HG02763 (cell line): ENCODE data around the gene CARS1.

Source experiments
- ATAC-seq: cut with Tn5 transposase; IDR thresholded peaks from one replicate; pipeline ENCODE4 v1.9.1; 2021; ENCODE audit warnings: mild to moderate bottlenecking, moderate library complexity; ENCODE audit not compliant: unreplicated experiment

CARS1 gene

DNA sequence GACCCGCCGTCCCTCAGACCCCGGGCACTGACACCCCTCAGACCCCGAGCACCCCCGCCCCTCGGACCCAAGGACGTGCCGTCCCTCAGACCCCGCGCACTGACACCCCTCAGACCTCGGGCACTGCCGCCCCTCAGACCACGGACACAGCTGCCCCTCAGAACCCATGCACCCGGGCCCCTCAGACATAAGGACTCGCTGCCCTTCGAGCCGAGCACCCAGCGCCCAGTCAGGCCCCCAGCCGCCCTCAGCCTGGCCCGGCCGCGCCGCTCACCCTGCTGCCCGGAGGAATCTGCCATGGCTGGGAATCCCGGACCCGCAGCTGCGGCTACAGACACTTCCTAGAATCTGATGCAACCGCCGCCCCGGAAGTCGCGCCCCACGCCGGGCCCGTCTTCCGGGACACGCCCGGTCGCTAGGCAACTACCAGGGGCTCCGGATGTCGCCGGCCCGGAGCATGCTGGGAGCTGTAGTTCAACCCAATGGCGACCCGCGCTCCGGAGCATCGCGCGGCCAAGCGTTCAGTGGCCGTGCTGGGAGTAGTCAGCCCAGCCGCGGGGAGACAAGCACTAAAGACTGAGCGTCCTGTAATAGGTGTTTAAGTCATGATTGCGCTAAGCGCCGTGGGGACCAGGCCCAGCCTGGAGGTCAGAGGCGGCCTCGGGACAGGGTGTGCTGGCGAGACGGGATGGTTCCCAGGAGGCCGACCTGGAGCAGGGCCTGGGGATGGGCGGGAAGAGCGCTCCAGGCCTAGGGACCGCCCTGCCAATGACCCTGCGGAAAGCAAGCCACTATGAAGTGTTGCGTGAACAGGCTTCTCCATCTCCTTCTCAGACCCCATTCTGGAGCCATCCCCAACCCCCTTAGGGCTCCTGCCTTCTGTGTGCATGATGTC, at the start of gene CARS1:
Gene CARS1, minus strand, starts transcription at position 355 of the 895 bp plus-strand sequence. Its CDS starts 56 bp downstream, at position 299.
- peak; percentile 97 for ATAC-seq

DNA sequence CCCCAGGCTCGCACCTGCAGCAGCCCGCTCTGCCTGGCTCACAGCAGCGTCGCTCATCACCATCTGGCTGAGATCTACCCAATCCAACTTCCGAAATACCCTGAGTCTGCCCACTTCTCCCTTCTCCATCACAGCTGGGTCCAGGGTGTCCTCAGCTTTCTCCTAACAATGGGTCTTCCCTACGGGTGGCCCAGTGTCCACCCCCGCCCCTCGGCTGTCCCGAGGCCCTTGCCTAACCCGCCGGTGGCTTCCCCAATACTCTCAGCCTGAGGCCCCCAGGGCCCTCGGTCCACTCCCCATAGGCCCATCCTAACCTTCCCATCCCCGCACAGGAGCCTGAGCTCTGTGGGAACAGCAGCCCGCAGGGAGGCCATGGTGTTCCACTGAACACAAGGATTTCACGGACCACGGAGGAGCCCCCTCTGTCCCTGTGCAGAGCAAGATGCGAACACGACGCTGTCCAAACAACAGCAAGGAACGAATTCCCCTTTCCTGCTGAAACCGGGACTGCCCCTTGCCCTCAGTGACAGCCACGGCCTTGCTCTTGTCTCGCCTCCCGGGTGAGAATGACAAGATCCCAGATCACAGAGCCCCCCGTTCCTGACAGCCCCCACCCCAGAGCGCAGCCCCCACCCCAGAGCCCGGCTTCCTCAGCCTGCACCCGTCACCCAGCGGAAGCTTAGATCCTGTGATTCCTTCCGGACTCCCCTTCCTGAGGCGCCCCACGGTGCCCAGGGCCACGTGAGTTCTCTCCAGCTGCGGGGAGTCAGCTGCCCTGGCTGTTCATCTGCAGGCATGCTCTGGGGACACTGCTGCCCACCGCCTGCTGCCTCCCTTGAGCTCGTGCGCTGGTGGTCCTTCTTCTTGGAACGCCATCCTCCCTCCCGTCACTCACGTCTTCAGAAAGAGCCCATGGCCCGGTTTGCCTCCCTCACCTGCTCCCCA, 48.8 kb upstream of the CARS1 start:
- no peak for ATAC-seq

DNA sequence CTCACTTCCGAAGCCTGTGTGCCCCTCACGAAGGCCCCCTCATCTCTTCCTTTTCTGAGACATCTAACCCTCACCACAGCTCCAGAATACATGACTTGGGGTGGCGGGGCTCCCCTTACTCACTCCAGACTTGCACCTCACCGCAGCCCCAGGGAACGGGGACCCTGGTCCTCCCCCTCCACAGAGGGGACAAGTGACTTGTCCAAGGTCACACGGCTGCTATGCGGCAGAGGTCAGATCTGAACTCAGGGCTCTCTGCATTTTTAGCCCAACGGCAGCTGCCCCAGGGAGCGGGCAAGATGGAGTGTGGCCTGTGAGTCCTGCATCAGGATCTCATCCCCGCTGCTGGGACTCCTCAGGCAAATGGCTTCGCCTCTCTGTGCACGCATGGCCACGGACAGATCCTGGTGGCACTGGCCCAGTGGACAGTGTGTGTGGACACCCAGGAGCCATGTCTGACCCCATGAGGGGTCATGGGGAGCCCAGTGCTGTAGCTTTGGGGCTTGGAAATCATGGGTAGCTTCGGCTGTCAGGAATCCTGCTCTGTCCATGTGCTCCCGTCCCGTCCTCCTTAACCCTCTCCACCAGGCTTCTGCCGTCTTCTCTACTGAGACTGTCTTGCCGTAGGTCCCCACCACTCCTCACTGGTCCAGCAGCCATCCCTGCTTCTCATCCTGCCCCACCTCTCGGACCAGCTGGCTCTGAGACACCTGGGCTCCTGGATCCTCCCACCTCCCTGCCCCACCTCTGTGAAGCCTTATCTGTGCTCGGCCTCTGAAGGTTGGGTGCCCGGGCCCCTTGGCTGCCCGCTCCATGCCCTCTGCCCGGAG, 48.0 kb upstream of the CARS1 start:
- ATAC-seq = no peak

DNA sequence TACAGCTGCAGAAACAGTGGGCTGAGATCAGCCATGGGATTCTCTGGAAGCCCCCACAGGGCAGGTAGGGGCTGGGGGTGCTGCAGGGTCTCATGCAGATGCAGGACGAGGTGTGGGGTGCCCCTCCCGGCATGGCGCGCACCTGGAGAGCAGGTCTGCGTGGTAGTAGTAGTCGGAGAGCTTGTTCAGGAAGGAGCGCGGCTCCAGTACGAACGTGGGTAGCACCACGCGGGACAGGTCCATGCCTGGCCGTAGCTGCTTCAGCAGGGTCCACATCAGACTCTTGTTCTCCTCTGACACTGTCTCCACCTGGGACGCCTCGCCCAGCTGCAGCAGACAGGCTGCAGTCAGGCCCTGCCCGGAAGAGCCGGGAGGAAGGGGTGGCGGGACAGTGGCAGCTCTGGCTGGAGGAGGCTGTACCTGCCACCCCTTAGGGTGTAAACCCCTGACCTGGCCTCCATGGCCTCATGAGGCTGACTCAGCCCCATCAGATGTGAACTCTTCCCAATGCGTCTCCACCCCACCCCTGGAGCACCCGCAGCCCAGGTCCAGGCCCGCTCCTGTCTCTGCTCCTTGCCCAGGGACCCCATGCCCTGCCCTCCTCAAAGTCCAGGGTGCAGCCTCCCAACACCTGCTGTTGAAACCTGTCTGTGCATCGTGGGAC, 47.0 kb upstream of the CARS1 start:
- no peak for ATAC-seq

DNA sequence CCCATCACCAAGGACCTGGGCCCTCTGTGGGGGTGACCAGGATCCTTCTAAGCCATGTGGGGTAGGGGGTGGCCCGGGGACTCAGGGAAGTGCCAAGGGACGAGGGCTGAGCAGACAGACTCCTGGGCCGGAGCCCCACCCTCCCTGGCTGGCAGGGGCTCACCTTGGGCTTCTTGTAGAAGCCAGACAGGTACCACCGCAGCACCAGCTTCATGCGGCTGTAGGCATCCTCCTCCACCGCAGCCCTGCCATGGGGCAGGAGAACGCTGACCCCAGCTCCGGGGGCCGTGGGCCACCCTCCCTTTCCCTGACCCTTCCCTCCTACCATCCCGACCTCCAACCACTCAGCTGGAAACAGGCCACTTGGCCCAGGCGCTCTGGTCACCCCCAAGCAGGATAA, 45.9 kb upstream of the CARS1 start:
- no peak for ATAC-seq

DNA sequence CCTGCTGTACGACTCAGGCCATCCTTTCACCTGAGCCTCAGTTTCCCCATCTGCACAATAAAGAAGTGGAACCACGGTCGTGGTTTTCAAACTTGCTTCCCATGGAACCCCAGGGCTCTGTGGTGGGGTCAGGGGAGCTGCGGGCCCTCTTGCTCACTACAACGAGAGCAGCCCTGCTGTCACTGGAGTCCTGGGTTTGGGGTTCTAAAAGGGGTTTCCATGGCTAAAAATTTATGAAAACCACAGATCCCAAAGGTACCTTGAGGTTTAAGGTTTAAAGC, 45.4 kb upstream of the CARS1 start:
- no peak for ATAC-seq

DNA sequence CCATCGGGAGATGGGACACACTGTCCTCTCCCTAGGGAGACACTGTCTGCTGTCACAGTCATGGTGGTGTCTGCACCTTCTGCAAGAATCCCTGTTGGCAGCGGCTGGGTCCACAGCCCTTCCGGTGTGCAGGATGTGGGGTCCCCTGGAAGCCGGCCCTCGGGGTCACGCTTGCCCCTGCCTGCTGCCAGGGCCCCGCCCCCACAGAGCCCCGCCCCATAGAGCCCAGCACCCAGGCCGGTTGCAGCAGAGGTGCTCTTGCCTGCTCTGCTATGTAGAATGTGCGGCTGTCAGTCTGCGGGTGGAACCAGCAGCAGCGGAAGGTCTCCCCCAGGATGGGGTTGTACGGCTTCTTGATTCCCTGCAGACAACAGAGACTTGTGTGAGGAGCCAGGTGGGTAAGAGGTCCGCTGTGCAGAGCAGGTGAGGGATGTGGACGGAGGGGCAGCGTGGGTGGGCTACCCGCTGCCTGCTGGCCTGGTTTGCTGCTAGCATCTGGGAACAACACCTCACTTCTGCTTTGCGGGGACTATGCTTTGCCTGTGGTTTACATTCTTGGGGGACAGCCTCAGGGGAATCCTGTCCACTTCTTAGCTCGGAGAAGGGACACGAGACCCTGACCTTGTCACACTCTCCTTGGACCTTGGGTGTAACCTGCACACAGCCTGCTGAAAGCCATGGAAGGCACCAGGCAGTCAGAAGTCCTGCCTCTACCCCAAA, 44.9 kb upstream of the CARS1 start:
- no peak for ATAC-seq

DNA sequence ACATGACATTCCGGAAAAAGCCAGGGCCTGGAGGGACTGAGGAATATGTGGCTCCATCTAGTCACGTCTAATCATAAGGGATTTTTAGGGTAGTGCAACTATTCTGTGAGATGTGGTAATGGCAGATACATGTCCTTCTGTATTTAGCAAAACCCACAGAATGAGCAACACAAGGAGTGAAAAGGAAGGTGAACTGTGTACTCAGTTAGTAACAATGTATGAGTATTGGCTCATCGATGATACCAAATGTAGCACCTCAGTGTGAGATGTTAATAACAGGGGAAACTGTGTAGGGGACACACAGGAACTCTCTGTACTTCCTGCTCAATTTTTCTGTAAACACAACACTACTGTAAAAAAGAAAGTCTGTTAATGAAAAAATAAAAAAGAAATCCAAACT, 42.0 kb upstream of the CARS1 start:
- no peak for ATAC-seq

DNA sequence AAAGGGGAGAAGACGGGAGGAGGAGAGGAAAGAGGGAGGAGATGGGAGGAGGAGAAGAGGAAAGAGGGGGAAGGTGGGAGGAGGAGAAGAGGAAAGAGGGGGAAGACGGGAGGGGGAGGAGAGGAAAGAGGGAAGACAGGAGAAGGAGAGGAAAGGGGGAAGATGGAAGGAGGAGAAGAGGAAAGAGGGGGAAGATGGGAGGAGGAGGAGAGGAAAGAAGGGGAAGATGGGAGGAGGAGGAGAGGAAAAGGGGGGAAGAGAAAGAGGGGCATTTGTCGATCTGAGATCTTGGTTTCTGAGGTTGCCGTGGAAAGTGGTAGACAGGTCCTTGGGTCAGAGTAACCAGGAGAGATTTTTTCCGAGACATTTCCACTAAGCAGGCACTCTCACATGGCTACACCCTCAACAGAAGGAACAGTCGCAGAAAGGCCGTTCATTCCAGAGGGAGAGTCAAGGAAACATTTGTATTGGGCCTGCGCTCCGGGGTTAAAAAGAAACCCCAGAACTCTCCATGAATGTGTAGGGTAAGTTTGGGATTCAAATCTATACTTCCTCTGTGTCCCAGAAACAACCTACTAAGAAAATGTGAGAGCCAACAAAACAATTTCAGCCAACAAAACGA, 39.8 kb upstream of the CARS1 start:
- ATAC-seq = no peak

DNA sequence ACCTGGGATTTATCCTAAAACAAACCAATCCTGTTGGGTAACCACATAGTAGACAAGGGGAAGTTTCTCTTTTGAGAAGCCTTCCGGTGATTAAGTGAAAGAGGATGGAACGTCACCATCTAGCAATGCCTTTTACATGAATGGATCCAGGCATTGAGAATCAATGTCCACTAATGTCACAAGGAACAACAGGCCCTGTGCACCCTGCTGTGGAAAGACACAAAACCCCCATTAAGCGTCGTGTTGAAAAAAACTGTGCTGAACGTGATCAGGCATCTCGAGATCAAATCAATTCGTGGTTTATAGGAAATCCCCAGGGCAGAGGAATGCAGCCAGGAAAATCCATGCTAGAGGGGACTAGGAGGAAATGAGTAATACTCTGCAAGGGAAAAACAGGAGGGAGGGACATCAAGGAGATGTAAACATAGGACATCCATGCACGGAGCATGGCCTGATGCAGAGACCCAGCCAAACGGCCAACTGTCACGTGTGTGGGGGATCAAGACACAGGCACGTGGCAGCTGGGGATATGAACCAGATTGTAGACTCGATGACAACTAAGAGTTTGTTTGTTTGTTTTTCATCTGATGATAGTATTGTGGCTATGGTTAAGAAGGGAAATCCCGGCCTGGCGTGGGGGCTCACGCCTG, 38.6 kb upstream of the CARS1 start:
- no peak for ATAC-seq

DNA sequence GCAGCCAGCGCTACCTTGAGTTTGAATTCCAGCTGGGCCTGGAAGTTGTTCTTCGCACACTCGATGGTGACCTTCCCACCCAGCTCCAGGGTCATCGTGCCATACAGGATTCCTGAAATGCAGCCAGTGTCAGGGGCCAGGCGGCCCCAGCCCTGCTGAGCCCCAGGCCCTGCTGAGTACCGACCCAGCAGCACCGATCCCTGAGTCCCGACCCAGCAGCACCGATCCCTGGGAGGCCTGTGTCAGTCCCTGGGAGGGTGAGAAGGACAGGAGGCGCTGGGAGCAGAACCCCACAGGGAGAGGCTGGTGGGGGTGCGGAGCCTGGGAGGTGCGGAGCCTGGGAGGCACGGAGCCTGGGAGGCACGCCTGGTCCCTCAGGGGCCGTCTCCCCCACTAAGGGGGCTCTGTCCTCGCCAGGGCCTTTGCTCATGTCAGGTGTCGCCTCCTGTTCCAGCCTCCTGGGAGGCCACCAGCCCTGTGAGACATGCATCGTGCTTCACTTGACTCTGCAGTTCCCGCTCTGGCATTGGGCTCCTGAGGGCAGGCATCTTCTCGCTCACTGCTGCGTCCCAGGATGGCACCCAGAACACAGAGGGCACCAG, 37.1 kb upstream of the CARS1 start:
- no peak for ATAC-seq

DNA sequence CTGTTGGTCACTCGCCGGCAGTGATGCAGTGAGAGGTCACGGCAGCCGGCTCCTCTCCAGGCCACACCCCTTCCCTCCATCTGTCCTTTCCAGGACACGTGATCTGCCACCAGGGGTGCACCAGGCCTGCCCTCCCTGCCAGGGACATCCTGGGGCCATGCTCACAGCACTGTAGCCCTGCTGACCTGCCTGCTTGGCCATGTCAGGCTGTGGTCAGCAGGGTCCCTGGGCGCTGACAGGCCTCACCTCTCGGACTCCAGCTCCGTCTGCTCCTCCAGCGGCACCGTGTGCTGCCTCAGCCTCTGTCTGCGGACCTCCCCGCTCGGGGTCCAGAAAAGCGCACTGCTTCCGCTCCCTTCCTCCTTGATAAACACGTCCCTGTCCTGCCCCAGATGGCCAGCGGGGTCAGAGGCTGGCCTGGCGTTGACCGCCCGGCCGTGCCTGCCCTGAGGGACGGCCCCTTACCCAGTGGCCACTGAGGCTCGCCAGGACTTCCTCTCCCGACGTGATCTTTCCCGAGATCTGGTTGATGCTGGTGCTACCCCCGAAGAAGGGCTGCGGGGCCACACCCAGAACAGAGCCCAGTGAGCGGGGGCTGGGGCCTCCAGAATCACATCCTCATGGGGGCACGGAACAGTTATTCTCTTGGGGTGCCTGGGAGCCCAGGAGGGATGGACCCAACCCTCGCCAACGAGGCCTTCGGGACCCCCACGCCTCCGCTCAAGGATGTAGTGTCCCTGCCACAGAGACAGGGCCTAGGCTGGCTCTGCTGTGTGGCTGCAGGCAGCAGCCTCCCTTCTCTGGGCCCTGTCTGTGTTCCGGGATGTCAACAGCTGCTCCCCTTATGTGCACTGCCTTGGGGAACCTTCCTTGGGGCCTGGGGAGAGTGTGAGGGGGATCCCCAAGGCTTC, 36.3 kb upstream of the CARS1 start:
- no peak for ATAC-seq

DNA sequence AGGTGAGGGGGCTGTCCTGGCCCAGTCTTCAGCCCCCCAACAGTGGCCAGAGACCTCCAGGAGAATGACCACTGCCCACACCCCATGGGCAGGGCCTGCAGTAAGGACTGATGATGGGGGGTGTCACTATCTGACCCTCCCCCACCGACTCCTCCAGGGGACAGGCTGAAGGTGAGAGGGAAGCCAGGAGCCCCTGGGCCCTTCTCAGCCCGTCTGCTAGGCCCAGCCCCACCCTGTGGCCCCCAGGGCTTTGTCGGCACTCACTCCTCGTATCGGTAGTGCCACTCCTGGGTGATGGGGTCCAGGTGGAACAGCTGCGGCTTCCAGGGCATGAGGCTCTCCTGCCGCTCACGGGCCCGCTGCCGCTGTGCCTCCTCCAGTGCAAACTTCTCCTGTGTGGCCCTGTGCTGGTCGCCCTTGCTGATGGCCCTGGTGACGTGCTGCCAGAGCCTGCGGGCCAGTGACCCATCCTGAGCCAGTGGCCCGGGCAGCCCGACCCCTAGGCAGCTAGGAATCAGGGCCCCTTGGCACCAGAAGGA, 35.4 kb upstream of the CARS1 start:
- no peak for ATAC-seq

DNA sequence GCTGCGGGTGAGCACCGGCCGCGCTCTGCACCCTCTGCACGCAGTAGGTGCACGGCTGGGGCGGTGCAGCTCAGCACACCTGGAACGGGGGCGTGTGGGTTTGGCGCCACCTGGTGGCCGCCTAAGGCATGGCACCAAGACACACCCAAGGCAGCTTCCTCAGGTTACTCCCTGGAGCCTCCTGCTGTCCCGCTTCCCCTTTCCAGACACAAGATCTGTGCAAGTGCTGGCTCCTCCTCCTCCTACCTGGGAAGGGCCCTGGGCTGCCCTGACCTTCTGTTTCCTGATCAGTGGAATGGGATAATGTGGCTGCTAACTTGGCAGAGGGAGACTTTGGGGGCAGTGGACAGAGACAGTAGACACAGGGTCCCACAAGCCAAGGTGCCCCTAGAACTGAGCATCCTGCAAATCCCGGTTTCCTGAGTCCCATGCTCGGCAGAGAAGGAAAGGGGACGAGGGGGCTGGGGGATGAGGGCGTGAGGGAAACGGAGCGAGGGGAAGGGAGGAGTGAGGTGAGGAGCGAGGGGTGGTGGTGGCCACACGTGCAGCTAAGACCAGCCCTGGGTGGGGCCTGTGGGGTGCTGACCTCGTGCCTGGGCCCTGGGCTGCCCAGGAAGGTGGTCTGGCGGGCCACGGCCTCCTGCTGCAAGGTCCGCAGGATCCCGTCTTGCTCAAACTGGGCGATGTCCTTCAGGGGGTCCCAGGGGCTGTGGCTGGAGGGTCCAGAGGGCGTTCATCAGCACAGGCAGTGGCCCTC, 34.8 kb upstream of the CARS1 start:
- ATAC-seq = no peak

DNA sequence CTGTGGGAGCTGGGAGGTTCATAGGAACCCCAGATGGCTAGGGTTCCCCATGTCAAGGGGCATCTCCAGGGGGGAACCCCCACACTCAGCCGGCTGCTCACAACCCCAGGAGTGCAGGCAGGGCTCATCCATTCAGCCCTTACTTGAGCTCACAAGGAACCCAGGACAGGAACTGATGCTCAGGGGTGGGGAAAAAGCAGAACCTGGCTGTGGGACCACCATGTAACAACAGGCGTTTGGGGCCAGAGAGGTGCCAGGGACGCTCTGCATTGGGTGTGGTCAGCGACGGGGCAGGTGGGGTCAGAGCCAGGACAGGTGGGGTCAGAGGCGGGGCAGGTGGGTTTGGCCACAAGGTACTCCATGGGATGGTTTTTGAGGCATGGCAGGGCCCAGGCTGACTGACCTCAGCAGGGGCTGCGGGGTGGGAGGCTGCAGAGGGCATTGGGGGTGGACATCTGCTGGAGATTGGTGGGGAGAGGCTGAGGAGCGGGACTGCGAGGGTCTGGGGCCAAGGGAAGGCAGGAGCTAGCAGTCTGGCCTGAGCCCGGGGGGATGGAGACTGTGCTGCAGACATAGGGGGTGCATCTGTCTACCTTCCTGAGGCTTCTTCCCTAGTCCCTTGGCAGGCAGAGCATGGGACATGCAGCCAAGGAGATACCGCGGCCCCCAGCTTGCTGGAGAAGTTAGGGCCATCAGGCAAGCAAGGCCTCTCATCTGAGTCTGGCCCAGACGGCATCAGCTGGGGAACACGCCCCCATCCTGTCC, 34.0 kb upstream of the CARS1 start:
- ATAC-seq = no peak
